Stimulated activated CD8-positive, alpha-beta memory T cell treated with anti-CD3 and anti-CD28 coated beads, Interleukin-7, amount 100 ng/mL, for 48 hours (primary cell): ENCODE measurements around the gene KIF17.

ENCODE experiments used
- DNase-seq, 2 donors: peaks; one replicate each; pipeline ENCODE4 v3.0.0-alpha.2; 2020; ENCODE audit warnings: low read depth in 1 of 2; ENCODE audit errors: extremely low read depth in 1 of 2

Gene KIF17

DNA sequence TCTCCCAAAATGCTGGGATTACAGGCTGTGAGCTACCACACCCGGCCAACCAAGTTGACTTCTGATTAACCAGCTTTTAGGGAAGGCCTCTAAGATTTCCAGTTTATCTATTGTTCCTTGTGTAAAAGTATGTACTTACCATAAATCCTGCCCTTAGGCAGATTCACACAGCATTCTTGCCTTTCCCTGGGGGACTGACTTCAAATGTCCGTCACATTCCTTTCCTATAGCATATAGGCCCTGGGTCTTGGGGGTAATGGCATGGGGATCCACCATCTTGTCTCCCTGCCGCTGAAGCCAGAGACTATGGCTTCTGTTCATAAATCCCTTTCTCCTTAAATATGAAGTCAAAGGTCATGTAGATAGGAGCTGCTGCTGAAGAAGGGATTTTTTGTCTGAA, 85.4 kb downstream of the KIF17 start:
- DNase-seq: no peak

DNA sequence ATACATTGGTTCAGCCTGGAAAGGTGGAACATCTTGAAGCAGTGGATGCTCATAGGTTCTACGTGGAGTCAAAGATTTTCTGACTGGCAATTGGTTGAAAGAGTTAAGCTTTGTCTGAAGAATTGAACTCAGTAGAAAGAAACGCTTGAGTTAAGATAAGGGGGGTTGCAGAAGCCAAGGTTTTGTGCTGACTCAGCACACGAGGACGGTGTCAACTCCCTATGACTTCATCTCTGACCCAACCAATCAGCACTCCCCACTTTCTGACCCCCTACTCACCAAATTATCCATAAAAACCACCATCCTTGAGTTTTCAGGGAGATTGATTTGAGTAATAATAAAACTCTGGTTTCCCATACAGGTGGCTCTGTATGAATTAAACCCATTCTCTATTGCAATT, 87.1 kb downstream of the KIF17 start:
- no peak for DNase-seq

DNA sequence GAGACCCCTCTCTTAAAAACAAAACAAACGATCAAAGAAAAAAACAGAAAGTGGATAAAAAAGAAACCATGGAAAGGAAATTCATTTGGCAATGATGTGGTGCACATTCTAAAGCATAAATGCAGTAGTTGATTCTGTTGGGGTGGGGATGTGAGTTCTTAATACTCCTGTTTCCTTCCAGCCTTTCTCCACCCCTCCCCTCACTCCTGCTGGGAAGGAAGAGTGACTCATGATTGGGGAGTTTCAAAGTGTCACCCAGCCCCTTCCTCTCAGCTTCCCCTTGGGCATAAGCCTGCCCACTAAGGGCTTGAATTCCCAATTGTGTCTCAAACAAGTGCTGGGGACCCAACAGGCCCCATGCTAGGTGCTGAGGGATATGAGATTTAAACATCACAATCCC, 91.3 kb downstream of the KIF17 start:
- no peak for DNase-seq

DNA sequence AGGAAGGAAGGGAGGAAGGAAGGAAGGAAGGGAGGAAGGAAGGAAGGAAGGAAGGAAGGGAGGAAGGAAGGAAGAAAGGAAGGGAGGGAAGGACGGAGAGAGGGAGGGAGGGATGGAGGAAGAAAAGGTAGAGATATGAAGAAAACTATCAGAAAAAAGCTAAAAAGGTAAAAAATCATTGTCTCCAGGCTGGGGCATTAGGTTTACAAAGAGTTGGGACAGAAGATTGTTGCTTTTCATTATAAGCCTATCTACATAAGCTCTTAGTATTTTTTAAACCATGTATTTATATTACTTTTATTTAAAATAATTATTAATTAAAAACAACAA, 91.7 kb downstream of the KIF17 start:
- no peak for DNase-seq

DNA sequence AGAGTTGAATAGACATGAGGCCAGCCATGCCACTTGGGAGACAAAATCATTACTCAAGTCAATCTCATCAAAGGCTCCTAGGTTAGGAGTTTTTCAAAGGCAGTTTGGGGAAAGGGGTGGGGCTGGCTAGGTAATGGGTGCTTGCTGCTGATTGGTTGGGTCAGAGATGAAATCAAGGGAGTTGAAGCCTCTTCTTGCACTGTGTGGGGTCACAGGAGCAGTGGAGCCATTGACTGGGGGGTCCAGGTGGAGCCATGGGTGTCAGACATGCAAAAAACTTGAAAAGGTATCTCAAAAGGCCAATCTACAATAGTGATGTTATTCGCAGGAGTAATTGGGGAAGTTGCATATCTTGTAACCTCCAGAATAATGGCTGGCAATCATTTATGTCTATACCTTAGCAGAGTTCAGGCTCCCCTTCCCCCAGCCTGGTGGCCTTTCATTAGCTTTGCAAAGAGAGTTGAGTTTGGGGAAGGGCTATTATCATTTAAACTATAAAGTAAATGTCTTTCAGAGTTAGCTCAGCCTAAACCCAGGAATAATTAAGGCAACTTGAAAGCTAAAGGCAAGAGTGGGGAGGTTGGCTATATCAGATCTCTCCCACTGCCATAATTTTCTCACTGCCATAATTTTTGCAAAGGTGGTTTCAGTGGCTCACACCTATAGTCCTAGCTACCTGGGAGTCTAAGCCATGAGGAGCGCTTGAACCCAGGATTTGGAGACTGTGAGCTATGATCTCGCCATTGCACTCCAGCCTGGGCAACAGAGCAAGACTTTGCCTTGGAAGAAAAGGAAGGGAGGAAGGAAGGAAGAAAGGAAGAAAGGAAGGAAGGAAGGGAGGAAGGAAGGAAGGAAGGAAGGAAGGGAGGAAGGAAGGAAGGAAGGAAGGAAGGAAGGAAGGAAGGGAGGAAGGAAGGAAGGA, 92.4 kb downstream of the KIF17 start:
- no peak for DNase-seq

DNA sequence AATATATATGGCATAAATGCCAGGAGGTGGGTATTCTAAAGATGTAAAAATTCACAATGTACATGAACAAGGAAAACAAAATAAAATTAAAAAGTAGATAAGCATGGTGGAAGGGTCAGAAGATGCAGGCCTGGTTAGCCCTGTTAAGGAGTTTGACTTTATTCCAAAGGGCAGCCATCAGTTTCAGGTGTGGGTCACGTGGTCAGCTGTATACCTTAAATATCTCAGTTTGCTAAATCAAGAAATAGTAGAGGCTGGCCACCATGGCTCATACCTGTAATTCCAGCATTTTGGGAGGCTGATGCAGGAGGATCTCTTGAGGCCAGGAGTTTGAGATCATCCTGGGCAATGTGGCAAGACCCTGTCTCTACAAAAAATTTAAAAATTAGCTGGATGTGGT, 93.1 kb downstream of the KIF17 start:
- DNase-seq: no peak

DNA sequence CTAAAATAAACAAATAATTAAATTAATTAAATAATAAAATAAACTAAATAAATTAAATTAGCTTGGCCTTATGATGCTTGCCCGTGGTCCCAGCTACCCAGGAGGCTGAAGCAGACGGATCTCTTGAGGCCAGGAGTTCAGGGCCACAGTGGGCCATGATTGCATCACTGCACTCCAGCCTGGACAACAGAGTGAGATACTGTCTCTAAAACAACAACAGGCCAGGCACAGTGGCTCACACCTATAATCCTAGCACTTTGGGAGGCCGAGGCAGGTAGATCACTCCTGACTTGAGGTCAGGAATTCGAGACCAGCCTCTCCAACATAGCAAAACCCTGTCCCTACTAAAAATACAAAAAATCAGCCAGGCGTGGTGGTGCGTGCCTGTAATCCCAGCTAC, 96.8 kb downstream of the KIF17 start:
- no peak for DNase-seq

DNA sequence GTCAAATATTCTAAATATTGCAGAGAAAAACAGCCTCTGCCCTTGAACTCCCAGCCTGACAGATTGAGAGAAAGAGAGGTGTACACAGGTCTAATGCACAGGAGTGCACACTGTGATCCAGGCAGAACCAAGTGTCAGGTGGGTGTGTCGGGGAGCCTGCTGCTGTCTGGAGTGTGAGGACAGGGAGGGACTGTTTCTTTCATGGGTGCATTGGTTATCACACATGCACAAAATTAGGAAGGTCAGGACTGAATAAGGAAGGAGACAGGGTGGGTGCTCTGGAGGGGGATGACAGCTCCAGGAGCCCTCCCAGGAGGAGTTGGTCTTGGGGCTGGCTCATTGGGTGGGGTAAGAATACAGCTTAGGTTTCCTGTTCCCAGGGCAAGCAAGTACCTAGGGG, 97.8 kb downstream of the KIF17 start:
- DNase-seq: no peak

DNA sequence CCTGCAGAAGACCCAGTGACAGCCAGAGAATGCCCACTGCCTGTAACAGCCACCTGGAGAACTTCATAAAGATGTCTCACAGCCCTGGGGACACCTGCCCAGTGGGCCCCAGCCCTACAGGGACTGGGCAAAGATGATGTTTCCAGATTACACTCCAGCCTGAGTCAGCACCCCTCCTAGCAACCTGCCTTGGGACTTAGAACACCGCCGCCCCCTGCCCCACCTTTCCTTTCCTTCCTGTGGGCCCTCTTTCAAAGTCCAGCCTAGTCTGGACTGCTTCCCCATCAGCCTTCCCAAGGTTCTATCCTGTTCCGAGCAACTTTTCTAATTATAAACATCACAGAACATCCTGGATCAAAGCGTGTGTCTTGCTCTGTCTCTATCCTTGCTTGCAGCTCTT, 99.3 kb downstream of the KIF17 start:
- no peak for DNase-seq

DNA sequence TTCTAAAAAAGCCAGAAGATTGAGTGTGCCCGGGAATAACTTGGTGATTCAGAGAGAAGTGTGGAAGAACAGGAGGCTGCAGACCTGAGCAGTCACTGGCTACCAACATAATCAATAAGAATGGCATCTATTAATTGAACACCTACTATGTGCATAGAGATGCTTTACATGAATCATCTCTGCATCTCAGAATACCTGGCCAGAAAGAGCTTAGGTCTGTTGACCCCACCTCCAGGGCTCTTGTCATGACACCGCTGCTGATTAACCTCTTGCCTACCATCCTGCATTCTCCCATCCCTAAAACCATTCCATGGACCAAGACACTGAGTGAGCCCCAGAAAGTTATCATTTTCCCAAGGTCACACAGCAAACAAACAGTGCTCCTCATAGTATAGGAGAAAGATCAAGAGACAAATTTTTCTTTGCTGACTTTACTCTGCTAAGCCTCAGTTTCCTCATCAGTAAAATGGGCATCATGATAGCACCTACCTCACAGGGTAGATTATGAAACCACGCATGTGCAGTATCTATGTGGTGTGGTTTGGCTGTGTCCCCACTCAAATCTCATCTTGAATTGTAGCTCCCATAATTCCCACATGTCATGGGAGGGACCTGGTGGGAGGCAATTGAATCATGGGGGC, 100.8 kb downstream of the KIF17 start:
- no peak for DNase-seq

DNA sequence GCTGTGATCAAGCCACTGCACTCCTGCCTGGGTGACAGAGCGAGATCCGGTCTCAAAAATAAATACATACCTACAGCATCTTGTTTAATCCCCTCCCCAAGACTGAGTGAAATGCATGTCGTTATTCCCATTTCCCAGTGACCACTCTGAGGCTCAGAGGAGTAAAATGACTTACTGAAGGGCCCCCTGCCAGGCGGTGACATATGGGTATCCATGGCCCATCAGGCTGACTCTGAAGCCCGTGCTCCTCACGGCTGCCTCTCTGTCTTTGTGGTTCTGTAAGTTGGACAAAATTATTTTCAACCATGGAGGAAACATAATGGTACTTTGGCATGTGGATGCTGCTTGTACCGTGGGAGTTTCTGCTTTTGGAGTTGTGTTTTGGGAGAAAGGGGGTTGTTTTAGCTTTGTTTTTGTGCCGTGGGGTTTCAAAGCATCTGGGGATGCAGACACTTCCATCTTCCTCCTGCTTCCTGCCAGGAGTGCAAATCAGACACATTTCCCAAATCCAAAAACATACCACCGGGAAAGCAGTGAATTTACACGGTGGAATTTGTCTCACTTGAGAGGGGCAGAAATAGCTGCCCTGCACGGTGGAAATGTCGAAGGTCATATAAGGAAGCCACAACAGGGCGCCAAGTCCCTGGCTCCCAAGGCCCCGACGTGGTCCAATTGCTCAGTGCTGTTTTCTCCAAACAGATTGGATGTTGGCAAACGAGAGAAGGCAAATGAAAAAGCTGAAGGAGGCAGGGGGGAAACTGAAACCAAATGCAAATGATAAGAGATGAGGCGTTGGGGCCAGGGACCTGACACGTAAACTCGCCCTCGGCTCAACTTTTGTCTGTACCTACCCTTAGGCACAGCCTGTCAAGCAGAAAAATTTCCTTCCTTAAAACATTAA, 101.6 kb downstream of the KIF17 start:
- DNase-seq: no peak

DNA sequence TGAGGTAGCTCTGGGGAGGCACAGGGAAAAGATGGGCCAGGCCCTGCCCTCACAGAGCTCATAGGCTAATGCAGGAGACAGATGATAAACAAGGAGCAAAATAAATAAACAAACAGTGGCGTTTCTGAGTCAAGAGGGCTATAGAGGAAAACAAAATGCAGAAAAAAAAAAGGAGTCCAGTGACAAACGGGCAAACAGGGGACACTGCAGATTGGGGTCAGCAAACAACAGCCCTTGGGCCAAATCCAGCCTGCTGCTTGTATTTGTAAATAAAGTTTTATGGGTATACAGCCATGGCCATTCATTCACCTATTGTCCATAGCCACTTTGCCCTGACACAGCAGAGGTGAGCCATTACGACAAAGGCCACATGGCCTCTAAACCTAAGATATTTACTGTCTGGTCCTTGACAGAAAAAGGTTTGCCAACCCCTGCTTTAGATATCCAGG, 103.7 kb downstream of the KIF17 start:
- DNase-seq: no peak
